Osteoblast (primary cell): ENCODE data around the gene GRIN3B. TPM values are rescaled to one million over a fixed set of nuclear protein-coding genes. Genes with fewer than 3 reads are reported as not detected.

Experiments
- DNase-seq: peaks from one replicate; pipeline ENCODE4 v3.0.0; 2011; ENCODE audit warnings: low spot score, mixed read lengths; ENCODE audit not compliant: insufficient read length; ENCODE audit errors: missing footprints
- H2AFZ ChIP-seq: 2 replicates; pipeline ENCODE4 v1.6.0; 2011; ENCODE audit warnings: mild to moderate bottlenecking, low read length
- H3K27ac ChIP-seq: 2 replicates; pipeline ENCODE4 v1.5.1; 2011; ENCODE audit warnings: mild to moderate bottlenecking, low read depth, low read length, moderate library complexity
- H3K27me3 ChIP-seq: 2 replicates; pipeline ENCODE4 v1.6.0; 2012; ENCODE audit warnings: mild to moderate bottlenecking, control low read depth, inconsistent platforms, low read length, moderate library complexity; ENCODE audit not compliant: insufficient read depth
- H3K36me3 ChIP-seq: 2 replicates; pipeline ENCODE4 v1.5.1; 2011; ENCODE audit warnings: mild to moderate bottlenecking, low read length, control low read depth, moderate library complexity; ENCODE audit not compliant: insufficient read depth
- H3K4me1 ChIP-seq: 2 replicates; pipeline ENCODE4 v1.5.1; 2011; ENCODE audit warnings: mild to moderate bottlenecking, low read length, control low read depth, moderate library complexity; ENCODE audit not compliant: insufficient read depth
- H3K4me2 ChIP-seq: 2 replicates; pipeline ENCODE4 v1.6.0; 2011; ENCODE audit warnings: mild to moderate bottlenecking, low read length; ENCODE audit not compliant: insufficient read depth
- H3K4me3 ChIP-seq: fragments of 200-600 bp; sonication (generic); 3 replicates; pipeline ENCODE4 v1.5.1; 2012; ENCODE audit warnings: mild to moderate bottlenecking, low read length, inconsistent platforms; ENCODE audit not compliant: insufficient read depth
- H3K79me2 ChIP-seq: 2 replicates; pipeline ENCODE4 v1.6.0; 2012; ENCODE audit warnings: mild to moderate bottlenecking, low read length, control low read depth, inconsistent platforms; ENCODE audit not compliant: insufficient read depth
- H3K9me3 ChIP-seq: 2 replicates; pipeline ENCODE4 v1.5.1; 2011; ENCODE audit warnings: low read depth, low read length, control low read depth
- H4K20me1 ChIP-seq: 2 replicates; pipeline ENCODE4 v1.6.0; 2012; ENCODE audit warnings: mild to moderate bottlenecking, low read length, control low read depth; ENCODE audit not compliant: insufficient read depth
- total RNA-seq: library from RNA; depleted of rRNA; stranded (reverse); fragments of >200 nt; gene quantifications from 2 replicates; pipeline ENCODE4 v1.2.3, GENCODE V29; 2012
- TF ChIP-seq, protein P1 (sequence below): IDR thresholded peaks from 2 replicates; pipeline ENCODE4 v1.5.1; 2011; ENCODE audit warnings: mild to moderate bottlenecking, low read depth, low read length, moderate library complexity; ENCODE audit errors: extremely low read depth

The GRIN3B gene
- total RNA-seq, 1 donor = not detected

DNA sequence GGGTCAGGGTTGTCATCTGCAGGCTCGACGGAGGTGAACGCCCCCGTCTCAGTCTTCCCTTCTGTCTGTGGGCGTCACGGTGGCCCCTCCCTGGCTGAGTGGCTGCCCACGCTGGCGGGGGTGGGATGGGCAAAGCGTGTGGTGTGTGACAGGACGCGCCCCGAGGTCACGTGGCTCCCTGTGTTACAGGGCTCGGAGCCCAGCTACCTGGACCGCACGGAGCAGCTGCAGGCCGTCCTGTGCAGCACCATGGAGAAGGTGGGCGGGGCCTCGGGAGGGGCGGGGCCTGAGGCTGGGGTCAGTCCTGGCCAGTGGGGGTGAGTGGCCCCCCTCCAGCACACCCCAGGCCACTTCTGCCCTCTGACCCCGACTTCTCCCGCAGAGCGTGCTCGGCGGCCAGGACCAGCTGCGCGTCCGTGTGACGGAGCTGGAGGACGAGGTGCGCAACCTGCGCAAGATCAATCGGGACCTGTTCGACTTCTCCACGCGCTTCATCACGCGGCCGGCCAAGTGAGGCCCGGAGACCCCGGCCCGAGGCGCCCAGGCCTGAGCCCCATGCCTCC is 6.3 kb upstream of the GRIN3B start:
- H3K9me3 ChIP-seq = no peaks in the 10 kb centered on the region
- TF ChIP-seq, protein P1, sequence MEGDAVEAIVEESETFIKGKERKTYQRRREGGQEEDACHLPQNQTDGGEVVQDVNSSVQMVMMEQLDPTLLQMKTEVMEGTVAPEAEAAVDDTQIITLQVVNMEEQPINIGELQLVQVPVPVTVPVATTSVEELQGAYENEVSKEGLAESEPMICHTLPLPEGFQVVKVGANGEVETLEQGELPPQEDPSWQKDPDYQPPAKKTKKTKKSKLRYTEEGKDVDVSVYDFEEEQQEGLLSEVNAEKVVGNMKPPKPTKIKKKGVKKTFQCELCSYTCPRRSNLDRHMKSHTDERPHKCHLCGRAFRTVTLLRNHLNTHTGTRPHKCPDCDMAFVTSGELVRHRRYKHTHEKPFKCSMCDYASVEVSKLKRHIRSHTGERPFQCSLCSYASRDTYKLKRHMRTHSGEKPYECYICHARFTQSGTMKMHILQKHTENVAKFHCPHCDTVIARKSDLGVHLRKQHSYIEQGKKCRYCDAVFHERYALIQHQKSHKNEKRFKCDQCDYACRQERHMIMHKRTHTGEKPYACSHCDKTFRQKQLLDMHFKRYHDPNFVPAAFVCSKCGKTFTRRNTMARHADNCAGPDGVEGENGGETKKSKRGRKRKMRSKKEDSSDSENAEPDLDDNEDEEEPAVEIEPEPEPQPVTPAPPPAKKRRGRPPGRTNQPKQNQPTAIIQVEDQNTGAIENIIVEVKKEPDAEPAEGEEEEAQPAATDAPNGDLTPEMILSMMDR = no peak
- no peak overlapping the region for H3K4me3 ChIP-seq
- no peak overlapping the region for H2AFZ ChIP-seq
- no peak overlapping the region for H3K27ac ChIP-seq
- H3K79me2 ChIP-seq = no peaks in the 10 kb centered on the region
- DNase-seq = no peak
- H3K4me1 ChIP-seq = peaks cover 5% of the 10 kb centered on the region
- peaks cover 36% of the 10 kb centered on the region for H3K27me3 ChIP-seq
- H3K4me2 ChIP-seq = no peak overlapping the region
- peaks cover 6% of the 10 kb centered on the region for H4K20me1 ChIP-seq
- H3K36me3 ChIP-seq = peaks cover 5% of the 10 kb centered on the region

DNA sequence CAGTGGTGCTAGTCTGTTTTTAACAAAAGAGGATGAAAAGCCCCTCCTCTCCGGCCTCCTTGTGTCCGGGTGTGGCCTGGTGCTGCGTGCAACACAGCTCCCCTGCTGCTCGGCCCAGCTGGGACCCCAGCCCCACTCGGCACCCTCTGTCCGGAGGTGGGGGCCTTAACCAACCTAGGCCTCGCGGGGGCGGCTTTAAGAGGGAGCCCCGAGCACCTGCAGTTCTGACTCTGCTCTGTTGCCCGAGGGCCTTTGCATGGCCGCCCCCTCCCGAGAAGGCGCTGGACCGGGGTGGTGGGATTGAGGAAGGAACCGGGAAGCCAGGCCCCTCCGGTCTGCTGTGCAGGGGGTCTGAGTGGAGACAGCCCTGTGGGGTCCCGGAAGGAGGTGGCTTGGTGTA is 5.7 kb upstream of the GRIN3B start:
- Histone ChIP-seq H2AFZ (no peak overlapping the region), H3K4me3 (no peak overlapping the region), H3K4me2 (no peak overlapping the region), H4K20me1 (peaks cover 6% of the 10 kb centered on the region), H3K9me3 (no peaks in the 10 kb centered on the region), H3K36me3 (peaks cover 5% of the 10 kb centered on the region), H3K4me1 (peaks cover 5% of the 10 kb centered on the region), H3K27me3 (peaks cover 42% of the 10 kb centered on the region), H3K27ac (no peak overlapping the region), H3K79me2 (no peaks in the 10 kb centered on the region)
- TF ChIP-seq, protein P1 = no peak
- DNase-seq = no peak

DNA sequence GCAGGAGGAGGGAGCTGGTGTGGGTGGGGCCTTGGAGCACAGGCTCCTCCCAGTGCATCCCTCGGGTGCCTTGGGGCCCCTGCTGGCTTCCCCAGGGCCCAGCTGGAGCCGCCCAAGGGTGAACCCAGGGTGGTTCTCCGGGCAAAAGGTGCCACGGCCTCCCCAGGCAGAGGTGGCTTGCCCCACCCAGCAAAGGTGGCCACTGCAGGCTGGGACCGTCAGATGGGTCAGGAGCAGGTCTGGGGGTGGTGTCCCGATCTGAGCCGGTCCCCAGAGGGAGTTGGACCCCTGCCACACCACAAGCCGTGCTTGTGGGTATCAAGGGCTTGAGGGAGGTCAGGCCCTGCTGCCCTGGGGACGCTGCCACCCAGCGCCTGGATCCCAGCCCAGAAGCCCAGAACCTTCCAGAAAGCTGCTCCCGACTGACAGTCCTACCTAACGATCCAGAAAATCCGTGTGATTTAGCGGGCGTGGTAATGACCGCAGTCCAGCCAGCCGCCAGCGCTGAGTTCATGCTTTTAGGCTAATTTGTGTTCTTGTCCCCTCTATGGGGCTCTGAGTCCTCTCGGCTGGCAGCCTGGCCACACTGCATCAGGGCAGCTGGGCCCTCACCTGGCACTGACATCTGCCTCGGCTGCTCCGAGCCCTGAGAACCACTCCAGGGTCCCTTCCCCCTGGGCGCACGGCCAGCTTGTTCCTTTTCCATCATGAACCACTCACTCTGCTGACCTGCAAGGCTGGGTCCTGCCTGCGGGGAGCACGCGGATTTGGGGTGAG is 5.0 kb upstream of the GRIN3B start:
- peaks cover 5% of the 10 kb centered on the region for H3K36me3 ChIP-seq
- TF ChIP-seq, protein P1 = no peak
- H3K27ac ChIP-seq = no peak overlapping the region
- no peaks in the 10 kb centered on the region for H3K79me2 ChIP-seq
- no peak overlapping the region for H2AFZ ChIP-seq
- peaks cover 6% of the 10 kb centered on the region for H4K20me1 ChIP-seq
- no peaks in the 10 kb centered on the region for H3K9me3 ChIP-seq
- peaks cover 44% of the 10 kb centered on the region for H3K27me3 ChIP-seq
- no peak overlapping the region for H3K4me3 ChIP-seq
- no peak for DNase-seq
- peaks cover 5% of the 10 kb centered on the region for H3K4me1 ChIP-seq
- H3K4me2 ChIP-seq = no peak overlapping the region

DNA sequence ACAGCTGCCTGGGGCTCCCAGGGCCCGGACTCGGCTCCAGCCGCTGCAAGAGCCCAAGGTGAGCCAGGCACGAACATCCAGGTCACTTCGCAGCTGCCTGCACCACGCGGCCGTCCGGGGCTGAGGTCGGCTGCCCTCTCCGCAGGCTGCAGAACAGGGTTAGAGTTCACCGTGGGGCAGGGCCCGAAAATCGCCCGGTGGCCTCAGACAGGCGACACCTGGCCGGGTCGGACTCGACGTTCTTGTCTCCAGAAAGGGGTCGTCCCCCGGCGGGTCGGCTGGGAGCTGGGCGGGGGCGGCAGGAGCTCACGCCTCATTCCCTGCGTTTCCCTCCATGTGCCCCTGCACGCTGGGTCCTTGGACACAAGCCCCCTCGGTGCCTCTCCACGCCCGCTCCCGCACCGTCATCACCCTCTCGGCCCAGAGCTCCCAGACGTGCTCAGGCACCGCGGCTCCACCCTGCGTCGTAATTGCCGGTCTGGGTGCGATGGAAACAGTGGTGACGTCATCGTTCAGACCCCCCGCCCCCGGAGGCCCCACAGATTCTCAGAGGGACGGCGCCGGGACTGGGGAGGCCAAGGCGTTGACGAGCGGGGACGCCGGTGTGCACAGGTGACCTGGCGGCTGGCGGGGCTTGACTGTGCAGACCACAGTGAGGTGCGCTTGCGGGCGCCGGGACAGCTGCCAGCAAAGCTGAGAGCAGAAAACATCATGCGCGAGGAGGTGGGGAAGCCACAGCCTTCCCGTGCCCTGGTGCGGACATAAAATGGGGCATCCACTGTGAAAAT is 4.0 kb upstream of the GRIN3B start:
- Histone ChIP-seq H3K79me2 (no peaks in the 10 kb centered on the region), H3K36me3 (no peaks in the 10 kb centered on the region), H3K4me1 (peaks cover 5% of the 10 kb centered on the region), H3K27ac (no peak overlapping the region), H3K4me2 (peak overlapping the region; percentile 32), H3K4me3 (peak overlapping the region; percentile 51), H2AFZ (no peak overlapping the region), H4K20me1 (peaks cover 6% of the 10 kb centered on the region), H3K9me3 (no peaks in the 10 kb centered on the region), H3K27me3 (peaks cover 51% of the 10 kb centered on the region)
- TF ChIP-seq, protein P1 = no peak
- peak; percentile 99 for DNase-seq
